Dermis blood vessel endothelial cell (primary cell): ENCODE data around the gene SIGLEC1. TPM values are rescaled to one million over a fixed set of nuclear protein-coding genes. Genes with fewer than 3 reads are reported as not detected.

Experiments
- DNase-seq: peaks from one replicate; pipeline ENCODE4 v3.0.0; 2010
- total RNA-seq: library from RNA; depleted of rRNA; stranded (reverse); fragments of >200 nt; gene quantifications from 2 replicates; pipeline ENCODE4 v1.2.3, GENCODE V29; 2014

SIGLEC1 gene
- not detected in 2 replicates for total RNA-seq

- DNase-seq: no peak
Observed at GRCh38 chr20:3712279-3712873, at the start of gene SIGLEC1. Gene SIGLEC1 (minus strand): TSS chr20:3712600. CDS start chr20:3707128, 5,472 bp downstream.

- DNase-seq: no peak
Observed at GRCh38 chr20:3760655-3761348, 48.4 kb upstream of the SIGLEC1 start.

GRCh38 chr20:3759884-3760283 is 47.5 kb upstream of the SIGLEC1 start:
- no peak for DNase-seq

GRCh38 chr20:3759316-3759823 is 47.0 kb upstream of the SIGLEC1 start:
- no peak for DNase-seq

GRCh38 chr20:3758566-3758965 is 46.2 kb upstream of the SIGLEC1 start:
- DNase-seq: no peak

GRCh38 chr20:3757268-3757667 is 44.9 kb upstream of the SIGLEC1 start:
- DNase-seq: no peak

GRCh38 chr20:3755814-3756480 is 43.5 kb upstream of the SIGLEC1 start:
- DNase-seq: no peak

GRCh38 chr20:3755269-3755668 is 42.9 kb upstream of the SIGLEC1 start:
- DNase-seq: no peak

GRCh38 chr20:3754276-3754630 is 41.9 kb upstream of the SIGLEC1 start:
- no peak for DNase-seq

- DNase-seq: no peak
Observed at GRCh38 chr20:3753501-3754275, 41.3 kb upstream of the SIGLEC1 start.

GRCh38 chr20:3753098-3753497 is 40.7 kb upstream of the SIGLEC1 start:
- peak; percentile 86 for DNase-seq

- DNase-seq: no peak
Observed at GRCh38 chr20:3752386-3752759, 40.0 kb upstream of the SIGLEC1 start.

- DNase-seq: no peak
Observed at GRCh38 chr20:3751675-3752385, 39.4 kb upstream of the SIGLEC1 start.

- DNase-seq: no peak
Observed at GRCh38 chr20:3751305-3751674, 38.9 kb upstream of the SIGLEC1 start.

- DNase-seq: peak; percentile 10
Observed at GRCh38 chr20:3749689-3750531, 37.5 kb upstream of the SIGLEC1 start.

GRCh38 chr20:3749087-3749688 is 36.8 kb upstream of the SIGLEC1 start:
- DNase-seq: no peak

GRCh38 chr20:3748073-3748472 is 35.7 kb upstream of the SIGLEC1 start:
- DNase-seq: no peak

GRCh38 chr20:3747471-3747870 is 35.1 kb upstream of the SIGLEC1 start:
- no peak for DNase-seq

- no peak for DNase-seq
Observed at GRCh38 chr20:3745686-3746173, 33.3 kb upstream of the SIGLEC1 start.

GRCh38 chr20:3744806-3745685 is 32.6 kb upstream of the SIGLEC1 start:
- DNase-seq: peak; percentile 39
